Panc1 (cell line): ENCODE data around the gene TMCO4. TPM values are rescaled to one million over a fixed set of nuclear protein-coding genes. Genes with fewer than 3 reads are reported as not detected.
A peak's percentile ranks its signal among the peaks of the same experiment; 100 is the strongest.

ENCODE experiments used
- ATAC-seq: fragments of 200-7000 bp; cut with Tn5 transposase; 2 replicates; pipeline ENCODE4 v1.9.1; 2020; ENCODE audit warnings: mild to moderate bottlenecking, moderate library complexity
- BruUV-seq: library from RNA; stranded (reverse); fragments of 400-500 nt; replicated peaks from 2 replicates; lab custom pipeline; 2021; lab: Mats Ljungman, UMichigan
- CTCF ChIA-PET: fragments of 300-600 bp; sonication (Branson Sonifier 250); formaldehyde crosslinking; loops from one replicate; lab custom pipeline; 2022; ENCODE audit warnings: antibody characterized with exemption; lab: Charles Lee
- POLR2A ChIA-PET: fragments of 300-600 bp; sonication (Branson Sonifier 250); formaldehyde crosslinking; loops from one replicate; lab custom pipeline; 2022; ENCODE audit warnings: antibody characterized with exemption; lab: Charles Lee
- DNase-seq: peaks from one replicate; pipeline ENCODE4 v3.0.0-alpha.2; 2010; ENCODE audit warnings: low read depth, low spot score
- H3K27ac ChIP-seq: 2 replicates; pipeline ENCODE4 v1.5.1; 2011; ENCODE audit warnings: mild to moderate bottlenecking, low read length, inconsistent platforms
- H3K27me3 ChIP-seq: fragments of 200-500 bp; sonication (Bioruptor generic); 2 replicates; pipeline ENCODE4 v1.6.0; 2014; ENCODE audit warnings: low read length, inconsistent platforms; ENCODE audit not compliant: control insufficient read depth, insufficient read depth
- H3K36me3 ChIP-seq: fragments of 200-500 bp; sonication (Bioruptor generic); 2 replicates; pipeline ENCODE4 v1.5.1; 2014; ENCODE audit warnings: inconsistent platforms, mild to moderate bottlenecking, low read length, moderate library complexity; ENCODE audit not compliant: control insufficient read depth, insufficient read depth
- H3K4me1 ChIP-seq: 2 replicates; pipeline ENCODE4 v1.5.1; 2011; ENCODE audit warnings: inconsistent platforms, mild to moderate bottlenecking, low read length, moderate library complexity; ENCODE audit not compliant: control insufficient read depth, insufficient read depth
- H3K4me3 ChIP-seq, 2 experiments: 2 replicates each; pipeline ENCODE4 v1.5.1; 2011 to 2012; ENCODE audit warnings: low read depth in 2 of 2, low read length in 2 of 2, mild to moderate bottlenecking in 2 of 2, inconsistent platforms in 1 of 2, moderate library complexity in 1 of 2
- H3K9me3 ChIP-seq: fragments of 200-500 bp; sonication (Bioruptor generic); 2 replicates; pipeline ENCODE4 v1.5.1; 2014; ENCODE audit warnings: low read depth, mild to moderate bottlenecking, inconsistent platforms, low read length, moderate library complexity; ENCODE audit not compliant: control insufficient read depth, insufficient read depth
- CTCF ChIP-seq: fragments of 450-650 bp; IDR thresholded peaks from 2 replicates; pipeline ENCODE4 v1.5.1; 2017; ENCODE audit warnings: mild to moderate bottlenecking
- POLR2AphosphoS5 ChIP-seq: IDR thresholded peaks from 2 replicates; pipeline ENCODE4 v1.6.1; 2012; ENCODE audit warnings: mild to moderate bottlenecking, low read depth, low read length, moderate library complexity
- REST ChIP-seq, 2 experiments: IDR thresholded peaks; 2 replicates each; pipeline ENCODE4 v1.6.1; 2011 to 2012; ENCODE audit warnings: low read depth in 2 of 2, control low read depth in 1 of 2, low read length in 1 of 2, mild to moderate bottlenecking in 1 of 2, moderate library complexity in 1 of 2; ENCODE audit not compliant: insufficient read depth in 1 of 2
- SIN3A ChIP-seq: IDR thresholded peaks from 2 replicates; pipeline ENCODE4 v1.6.1; 2012; ENCODE audit warnings: low read depth, mild to moderate bottlenecking, low read length, moderate library complexity, borderline replicate concordance; ENCODE audit not compliant: insufficient read depth
- TCF7L2 ChIP-seq: IDR thresholded peaks from 2 replicates; pipeline ENCODE4 v1.6.1; 2011; ENCODE audit warnings: mild to moderate bottlenecking, low read depth, low read length, inconsistent platforms
- in situ Hi-C: cut with HindIII; loops from 2 replicates; pipeline ENCODE4 v1.10.0; 2016; ENCODE audit warnings: low sequenced_read_pairs, low pct_unique_long_range_greater_than_20kb
- intact Hi-C: fragments of 100-400 bp; cut with micrococcal nuclease; formaldehyde crosslinking; loops from one replicate; pipeline ENCODE4 v1.10.0; 2022; ENCODE audit not compliant: unreplicated experiment
- total RNA-seq: library from RNA; stranded (reverse); gene quantifications from one replicate; pipeline ENCODE4 v1.2.1, GENCODE V29; 2021; ENCODE audit not compliant: unreplicated experiment

The TMCO4 gene
- total RNA-seq, 1 experiment from 2014 or later: 13.2 TPM

- TF ChIP-seq REST (IDR thresholded peaks at IDR 0.05; ENCODE audit: insufficient read depth in 1 of 2, low read depth in 2 of 2, low read length in 1 of 2): no peak
- no peak for TF ChIP-seq TCF7L2
- TF ChIP-seq SIN3A: no peak
- no peak for TF ChIP-seq CTCF
- no peak for TF ChIP-seq POLR2AphosphoS5
- H3K27ac ChIP-seq: no peak overlapping the region
- no peaks in the 10 kb centered on the region for H3K4me1 ChIP-seq
- DNase-seq: no peak
- CTCF ChIA-PET: no interaction called here
- no peaks in the 10 kb centered on the region for H3K36me3 ChIP-seq
- POLR2A ChIA-PET: no interaction called here
- H3K9me3 ChIP-seq: no peaks in the 10 kb centered on the region
- no TSS peak for BruUV-seq
- no peaks in the 10 kb centered on the region for H3K27me3 ChIP-seq
- in situ Hi-C loops: no loop called here
- intact Hi-C loops: no loop called here
- no peak for ATAC-seq
- H3K4me3 ChIP-seq: no peak overlapping the region
These were observed 82.2 kb downstream of the TMCO4 start for GRCh38 chr1:19717467-19717866.

GRCh38 chr1:19715334-19716203, 84.1 kb downstream of the TMCO4 start:
- Histone ChIP-seq H3K9me3 (no peaks in the 10 kb centered on the region), H3K27me3 (no peaks in the 10 kb centered on the region), H3K27ac (no peak overlapping the region), H3K36me3 (no peaks in the 10 kb centered on the region), H3K4me3 (no peak overlapping the region), H3K4me1 (no peaks in the 10 kb centered on the region)
- no TSS peak for BruUV-seq
- in situ Hi-C loops: no loop called here
- ChIA-PET POLR2A (interaction anchor here (0.6 kb wide), 3 partner anchors 13 to 1600 kb away, joined by 3 to 8 read pairs (median 3); no protein-coding TSS in a partner anchor), CTCF (interaction anchor here (0.9 to 1.1 kb wide), 2 partner anchors 9 to 166 kb away, joined by 3 read pairs; partner anchors contain the start of gene OTUD3)
- TF ChIP-seq TCF7L2 (no peak), CTCF (peak; percentile 93)
- peak; percentile 84 for DNase-seq
- intact Hi-C loops: no loop called here
- peak; percentile 98 for ATAC-seq
